D721Med (cell line): ENCODE results near the gene LCN9.

ENCODE experiments used
- DNase-seq: peaks from one replicate; pipeline ENCODE4 v3.0.0; 2011; ENCODE audit warnings: low spot score; ENCODE audit not compliant: insufficient read length
- FAIRE-seq: peaks from 2 replicates; lab custom pipeline; 2011; peaks lifted over from hg19 to GRCh38; lab: Jason Lieb, UNC
- TF ChIP-seq, protein P1 (sequence below): IDR thresholded peaks from 2 replicates; pipeline ENCODE4 v1.5.1; 2012; ENCODE audit warnings: mild to moderate bottlenecking, control low read depth; ENCODE audit not compliant: insufficient read depth; ENCODE audit errors: missing control alignments

LCN9 gene

DNA sequence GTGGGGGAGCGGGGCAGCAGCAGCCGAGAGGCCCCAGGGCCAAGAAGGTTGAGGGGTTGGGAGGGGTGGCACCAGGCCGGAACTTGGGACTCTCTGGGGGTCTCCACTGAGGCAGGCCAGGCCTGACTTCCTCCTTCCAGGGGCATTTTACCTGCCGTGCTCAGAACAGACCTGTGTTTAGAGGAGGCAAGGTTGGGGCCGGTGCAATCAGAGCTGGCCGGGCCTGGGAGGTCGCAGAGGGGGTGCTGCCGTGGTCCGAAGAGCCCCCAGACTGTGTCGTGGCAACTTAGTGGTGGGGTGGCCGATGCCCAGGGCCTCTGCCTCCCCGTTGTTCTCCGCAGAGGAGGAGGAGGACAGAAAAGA lies 45.6 kb upstream of the LCN9 start:
- FAIRE-seq: no peak
- no peak for DNase-seq
- TF ChIP-seq, protein P1, sequence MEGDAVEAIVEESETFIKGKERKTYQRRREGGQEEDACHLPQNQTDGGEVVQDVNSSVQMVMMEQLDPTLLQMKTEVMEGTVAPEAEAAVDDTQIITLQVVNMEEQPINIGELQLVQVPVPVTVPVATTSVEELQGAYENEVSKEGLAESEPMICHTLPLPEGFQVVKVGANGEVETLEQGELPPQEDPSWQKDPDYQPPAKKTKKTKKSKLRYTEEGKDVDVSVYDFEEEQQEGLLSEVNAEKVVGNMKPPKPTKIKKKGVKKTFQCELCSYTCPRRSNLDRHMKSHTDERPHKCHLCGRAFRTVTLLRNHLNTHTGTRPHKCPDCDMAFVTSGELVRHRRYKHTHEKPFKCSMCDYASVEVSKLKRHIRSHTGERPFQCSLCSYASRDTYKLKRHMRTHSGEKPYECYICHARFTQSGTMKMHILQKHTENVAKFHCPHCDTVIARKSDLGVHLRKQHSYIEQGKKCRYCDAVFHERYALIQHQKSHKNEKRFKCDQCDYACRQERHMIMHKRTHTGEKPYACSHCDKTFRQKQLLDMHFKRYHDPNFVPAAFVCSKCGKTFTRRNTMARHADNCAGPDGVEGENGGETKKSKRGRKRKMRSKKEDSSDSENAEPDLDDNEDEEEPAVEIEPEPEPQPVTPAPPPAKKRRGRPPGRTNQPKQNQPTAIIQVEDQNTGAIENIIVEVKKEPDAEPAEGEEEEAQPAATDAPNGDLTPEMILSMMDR: no peak

- TF ChIP-seq, protein P1: no peak
- FAIRE-seq (no peak), DNase-seq (no peak)
Observed at GRCh38 chr9:135617991-135618411, 45.1 kb upstream of the LCN9 start.

DNA sequence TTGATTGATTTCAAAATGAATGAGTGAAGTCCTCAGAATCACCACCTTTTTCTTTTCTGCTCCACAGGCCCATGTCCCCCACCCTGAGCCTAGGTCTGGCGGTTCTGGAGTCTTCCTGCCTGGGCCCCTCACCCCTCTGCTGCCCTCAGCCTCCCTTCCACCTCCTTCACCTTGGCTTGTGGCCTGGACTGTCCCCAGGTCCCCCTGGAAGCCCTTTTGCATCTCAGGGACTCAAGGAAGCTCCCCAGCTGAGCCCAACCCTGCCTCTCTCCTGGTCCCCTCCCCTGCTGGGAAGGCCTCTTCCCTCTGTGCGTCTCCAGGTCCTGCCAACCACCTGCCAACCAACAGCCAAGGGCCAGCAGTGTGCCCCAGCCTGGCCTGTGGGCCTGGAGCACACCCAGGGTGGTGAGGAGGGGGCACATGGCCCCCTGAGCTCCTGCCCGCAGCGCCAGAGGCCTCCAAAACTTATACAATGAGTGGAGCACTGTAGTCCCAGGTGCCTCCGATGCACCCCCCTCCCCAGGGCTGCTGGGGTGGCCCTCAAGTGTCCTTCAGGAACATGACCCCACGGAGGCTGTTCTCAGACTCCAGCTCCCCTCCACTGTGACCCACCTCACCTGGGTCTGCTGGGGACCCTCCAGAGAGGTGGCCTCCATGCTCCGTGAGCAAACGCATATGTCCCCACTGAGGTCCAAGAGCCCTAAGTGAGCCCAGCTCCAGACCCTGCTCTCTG lies 44.1 kb upstream of the LCN9 start:
- no peak for DNase-seq
- TF ChIP-seq, protein P1: no peak
- FAIRE-seq: no peak

DNA sequence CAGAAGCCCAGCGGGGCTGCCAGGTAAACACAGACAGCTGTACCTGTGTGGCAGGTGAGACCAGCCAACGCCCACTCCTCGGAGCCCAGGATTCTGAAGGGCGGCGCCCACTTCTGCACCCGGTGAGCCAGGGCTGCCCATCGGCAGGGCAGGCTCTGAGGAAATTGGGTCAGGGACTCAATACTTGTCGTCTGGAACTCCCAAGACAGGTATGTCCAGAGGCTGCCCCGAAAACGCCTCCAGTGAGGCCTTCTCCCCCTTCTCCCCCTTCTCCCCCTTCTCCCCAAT lies 43.6 kb upstream of the LCN9 start:
- FAIRE-seq: no peak
- TF ChIP-seq, protein P1: no peak

GRCh38 chr9:135620558-135620957 lies 42.6 kb upstream of the LCN9 start:
- TF ChIP-seq, protein P1: no peak
- DNase-seq (no peak), FAIRE-seq (no peak)

More for the DNA sequence above, 43.6 kb upstream of the LCN9 start:
- no peak for DNase-seq

- no peak for FAIRE-seq
- DNase-seq: no peak
Observed at GRCh38 chr9:135622415-135623020, 40.6 kb upstream of the LCN9 start.

GRCh38 chr9:135624282-135624681 lies 38.8 kb upstream of the LCN9 start:
- TF ChIP-seq, protein P1: no peak
- DNase-seq (no peak), FAIRE-seq (no peak)

More at GRCh38 chr9:135622415-135623020, 40.6 kb upstream of the LCN9 start:
- TF ChIP-seq, protein P1: no peak
